Peyer's patch (tissue), 4 donors: ENCODE results near the gene MXRA7.

ENCODE experiments used
- CTCF ChIP-seq, 6 experiments: fragments of 450-650 bp in 4 of 6; fragments of 200-600 bp in 2 of 6; sonication (generic) in 1 of 6; IDR thresholded peaks; one replicate each; pipeline ENCODE4 v1.5.1; 2017 to 2019; ENCODE audit warnings: antibody characterized with exemption in 6 of 6, mild to moderate bottlenecking in 3 of 6, moderate library complexity in 1 of 6
- POLR2A ChIP-seq, 2 donors: fragments of 450-650 bp; IDR thresholded peaks; one replicate each; pipeline ENCODE4 v1.5.1; 2017; ENCODE audit warnings: antibody characterized with exemption in 2 of 2, mild to moderate bottlenecking in 2 of 2, moderate library complexity in 2 of 2

GRCh38 chr17:76714822-76715495 lies 4.2 kb upstream of the MXRA7 start:
- peak; percentile 69 to 83 (median 72) for TF ChIP-seq CTCF (IDR thresholded peaks at IDR 0.05)
- no peak for TF ChIP-seq POLR2A (IDR thresholded peaks at IDR 0.05)
